Retina (tissue), 1 donor: ENCODE data around the gene ZCCHC17.

Experiments
- DNase-seq: peaks from one replicate; pipeline ENCODE4 v3.0.0-alpha.2; 2016

The ZCCHC17 gene

GRCh38 chr1:31308036-31308435 is 11.2 kb downstream of the ZCCHC17 start:
- no peak for DNase-seq

GRCh38 chr1:31310198-31310597 is 13.4 kb downstream of the ZCCHC17 start:
- no peak for DNase-seq

- no peak for DNase-seq
Observed at GRCh38 chr1:31315902-31316301, 19.1 kb downstream of the ZCCHC17 start.

DNA sequence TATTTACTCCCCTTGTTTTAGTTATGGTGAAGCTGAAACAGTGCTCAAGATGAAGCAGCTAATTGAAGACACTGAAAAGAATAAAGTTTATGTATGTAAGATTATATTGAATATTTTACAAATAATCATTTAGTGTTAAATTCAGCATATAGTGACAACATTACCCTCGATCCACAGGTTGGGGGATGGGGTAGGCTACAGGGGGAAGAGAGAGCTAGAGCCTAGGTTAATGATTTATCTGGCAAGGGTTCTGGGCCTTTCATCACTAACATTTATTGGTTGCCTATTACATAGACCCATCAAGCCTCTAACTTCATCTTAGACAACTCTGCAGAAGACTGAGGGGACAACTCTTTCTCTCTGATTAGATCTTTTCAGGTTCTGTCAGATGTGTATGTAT is 21.3 kb downstream of the ZCCHC17 start:
- DNase-seq: no peak

GRCh38 chr1:31324093-31324492 is 27.3 kb downstream of the ZCCHC17 start:
- DNase-seq: no peak

GRCh38 chr1:31324992-31325391 is 28.2 kb downstream of the ZCCHC17 start:
- no peak for DNase-seq

- DNase-seq: no peak
Observed at GRCh38 chr1:31326461-31326860, 29.6 kb downstream of the ZCCHC17 start.

DNA sequence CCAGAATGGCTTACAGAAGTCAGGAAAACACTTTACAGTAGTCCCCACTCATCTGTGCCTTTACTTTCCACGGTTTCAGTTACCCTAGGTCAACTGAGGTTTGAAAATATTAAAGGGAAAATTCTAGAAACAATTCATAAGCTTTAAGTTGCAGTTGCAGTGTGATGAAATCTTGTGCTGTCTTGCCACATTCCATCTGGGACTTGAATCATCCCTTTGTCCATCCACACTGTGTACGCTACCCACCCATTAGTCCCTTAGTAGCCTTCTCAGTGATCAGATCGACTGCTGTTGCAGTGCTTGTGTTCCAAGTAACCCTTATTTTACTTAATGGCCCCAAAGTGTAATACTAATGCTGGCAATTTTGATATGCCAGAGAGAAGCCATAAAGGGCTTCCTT is 30.5 kb downstream of the ZCCHC17 start:
- DNase-seq: no peak

GRCh38 chr1:31335007-31335406 is 38.2 kb downstream of the ZCCHC17 start:
- DNase-seq: peak; percentile 62

- no peak for DNase-seq
Observed at GRCh38 chr1:31336687-31337467, 40.0 kb downstream of the ZCCHC17 start.

DNA sequence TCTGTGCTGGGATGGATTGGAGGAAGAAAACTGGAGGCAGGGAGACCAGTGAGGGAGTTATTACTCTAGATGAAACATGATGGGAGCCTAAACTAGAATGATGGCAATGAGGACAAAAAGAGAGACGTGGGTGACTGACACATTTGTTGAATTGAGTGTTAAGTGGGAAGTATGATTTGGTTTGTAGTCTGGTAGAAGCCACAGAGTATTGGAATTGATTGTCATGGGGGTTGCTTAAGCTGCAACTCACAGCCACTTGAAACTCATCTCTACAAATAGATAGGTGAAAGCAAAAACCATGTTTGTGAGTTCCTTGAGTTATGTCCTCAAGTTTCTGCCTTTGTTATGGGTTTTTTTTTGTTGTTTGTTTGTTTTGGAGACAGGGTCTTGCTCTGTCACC is 47.7 kb downstream of the ZCCHC17 start:
- DNase-seq: no peak

- DNase-seq: no peak
Observed at GRCh38 chr1:31345635-31346034, 48.8 kb downstream of the ZCCHC17 start.

DNA sequence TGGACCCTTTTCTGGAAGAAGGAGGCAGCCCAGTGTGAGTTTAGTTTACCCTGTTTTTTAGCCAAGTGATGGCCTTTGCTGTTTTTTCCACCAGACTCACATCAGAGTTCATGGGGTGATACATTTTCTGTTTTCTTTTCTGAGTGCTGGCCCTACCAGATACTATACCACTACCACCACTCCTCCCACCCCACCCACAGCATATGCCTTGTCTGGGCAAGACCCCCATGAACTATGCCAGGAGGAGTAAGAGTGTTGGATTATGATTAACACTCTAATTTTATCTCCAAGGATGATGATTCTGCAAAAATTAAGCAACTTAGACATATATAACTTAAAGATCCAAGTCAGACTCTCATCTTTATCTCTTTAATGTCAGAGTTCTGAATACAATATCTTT is 50.0 kb downstream of the ZCCHC17 start:
- DNase-seq: no peak

GRCh38 chr1:31348449-31348848 is 51.6 kb downstream of the ZCCHC17 start:
- DNase-seq: no peak

- DNase-seq: no peak
Observed at GRCh38 chr1:31354283-31354682, 57.5 kb downstream of the ZCCHC17 start.

DNA sequence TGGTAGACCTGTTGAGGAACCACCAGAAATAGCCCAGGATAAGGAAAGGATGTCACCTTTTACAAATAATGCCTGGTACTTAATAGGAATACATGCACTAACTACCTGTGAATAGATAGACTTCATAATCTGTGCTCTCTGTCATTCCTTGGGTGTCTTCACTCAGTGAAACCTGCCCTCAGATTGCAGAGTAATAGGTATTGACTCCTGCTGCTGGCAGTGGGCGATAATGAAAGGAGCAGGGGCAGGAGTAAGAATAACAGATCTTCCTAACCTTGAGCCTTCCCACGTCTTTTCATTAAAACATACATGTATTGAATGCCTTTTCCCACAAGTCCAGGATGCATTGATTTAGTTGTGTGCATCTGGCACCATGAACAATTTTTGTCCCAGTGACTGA is 59.6 kb downstream of the ZCCHC17 start:
- no peak for DNase-seq

- no peak for DNase-seq
Observed at GRCh38 chr1:31361607-31362006, 64.8 kb downstream of the ZCCHC17 start.

DNA sequence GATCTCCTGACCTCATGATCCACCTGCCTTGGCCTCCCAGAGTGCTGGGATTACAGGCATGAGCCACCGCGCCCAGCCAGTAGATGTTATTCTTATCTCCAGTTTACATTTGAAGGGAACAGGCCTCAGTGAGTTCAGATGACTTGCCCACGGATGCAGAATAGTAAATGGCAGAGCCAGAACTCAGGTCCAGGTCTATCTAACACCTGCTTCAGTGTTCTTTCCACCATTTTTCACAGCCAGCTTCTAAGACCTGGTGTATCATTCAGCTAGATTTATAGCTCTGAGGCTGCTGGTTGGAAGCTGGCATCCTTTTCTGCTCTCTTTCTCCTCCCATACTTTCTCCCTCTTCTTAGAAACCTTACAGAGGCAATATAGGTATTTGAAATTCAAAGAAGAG is 65.2 kb downstream of the ZCCHC17 start:
- no peak for DNase-seq

DNA sequence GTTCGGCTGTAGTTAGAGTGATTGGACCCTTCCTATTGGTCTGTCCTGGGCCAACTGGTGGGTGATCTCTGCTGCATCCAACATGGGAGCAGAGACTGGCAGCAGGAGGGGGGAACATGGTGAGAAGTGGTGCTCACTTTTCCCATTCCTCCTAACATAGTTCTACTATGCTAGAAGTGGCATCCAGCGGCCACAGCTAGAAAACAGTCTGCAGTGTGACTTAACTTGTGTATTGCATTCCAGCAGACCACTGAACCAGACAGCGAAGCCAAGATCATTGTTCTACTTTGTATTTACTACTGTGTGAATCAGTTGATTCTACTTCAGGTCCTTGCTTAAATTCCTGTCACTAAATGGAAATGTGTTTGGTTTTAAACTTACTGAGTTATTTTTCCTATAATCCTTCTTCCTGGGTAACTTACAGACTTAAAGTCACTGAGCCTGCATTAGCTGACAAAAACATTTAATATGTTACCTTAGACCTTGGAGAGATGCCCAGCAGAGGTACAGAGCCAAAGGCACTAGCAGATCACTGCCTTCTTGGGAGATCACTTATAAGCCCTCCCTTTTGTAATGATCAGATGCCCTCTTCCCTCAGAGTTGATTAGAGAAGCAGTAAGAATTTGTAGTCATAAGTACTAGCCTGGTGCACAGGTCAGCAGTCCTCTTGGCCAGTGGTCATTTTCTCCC is 67.9 kb downstream of the ZCCHC17 start:
- peak; percentile 52 for DNase-seq

- DNase-seq: no peak
Observed at GRCh38 chr1:31366796-31367195, 70.0 kb downstream of the ZCCHC17 start.

DNA sequence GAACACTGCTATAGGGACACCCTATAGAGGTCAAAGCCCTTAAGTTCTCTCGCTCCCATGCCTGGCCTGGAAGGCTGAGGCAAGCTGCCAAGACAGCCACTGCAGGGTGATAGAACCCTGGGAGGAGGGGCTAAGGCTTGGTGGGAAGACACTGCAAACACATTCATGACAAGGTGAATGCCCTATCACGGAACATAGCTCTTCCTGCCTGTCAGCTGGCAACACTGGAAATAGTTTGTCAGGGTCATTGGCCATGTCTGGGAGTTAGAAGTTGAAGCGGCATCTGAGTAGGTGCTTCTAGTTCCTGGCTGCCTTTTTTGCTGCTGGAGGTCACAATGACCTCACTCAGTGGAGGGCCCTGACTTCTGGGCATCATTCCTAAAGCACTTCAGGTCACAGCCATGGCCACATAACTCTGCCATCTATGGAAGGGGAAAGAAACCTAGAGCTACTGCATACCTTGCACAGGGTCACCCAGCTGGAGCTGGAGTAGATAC is 71.8 kb downstream of the ZCCHC17 start:
- DNase-seq: no peak

GRCh38 chr1:31370021-31370420 is 73.2 kb downstream of the ZCCHC17 start:
- no peak for DNase-seq

- no peak for DNase-seq
Observed at GRCh38 chr1:31370565-31370964, 73.7 kb downstream of the ZCCHC17 start.
